ENCODE measurements around the gene CRYM. TPM values are rescaled to one million over a fixed set of nuclear protein-coding genes. Genes with fewer than 3 reads are reported as not detected.

CRYM gene
- total RNA-seq, 1 donor from 2014 or later = 3.7 TPM

DNA sequence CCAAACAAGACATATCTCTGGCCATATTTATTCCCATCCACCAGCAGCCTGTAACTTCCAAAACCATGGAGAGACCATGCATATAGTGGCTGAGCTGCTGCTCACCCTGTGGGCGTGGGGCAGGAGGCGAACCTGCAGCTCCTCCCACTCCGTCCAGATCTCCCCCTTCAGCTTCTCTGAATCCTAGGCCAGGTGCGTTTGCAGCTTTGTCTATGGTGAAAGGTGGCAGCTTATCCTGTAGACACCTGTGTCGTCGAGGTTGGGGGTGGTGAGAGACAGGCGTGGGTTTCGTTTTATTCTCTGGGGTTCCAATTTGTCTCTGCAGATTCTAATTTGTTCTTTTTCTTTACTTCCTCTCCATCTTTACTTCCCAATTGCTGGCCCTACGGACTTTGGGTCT is 54.3 kb downstream of the CRYM start:
- Mint-ChIP-seq H3K4me3 (ENCODE audit: unreplicated experiment) (no peak overlapping the region), H3K9me3 (ENCODE audit: unreplicated experiment) (no peaks in the 10 kb centered on the region), H3K4me1 (ENCODE audit: unreplicated experiment) (peaks cover 25% of the 10 kb centered on the region), H3K27ac (ENCODE audit: unreplicated experiment) (no peak overlapping the region), H3K36me3 (ENCODE audit: low read depth, unreplicated experiment) (no peaks in the 10 kb centered on the region), H3K27me3 (ENCODE audit: unreplicated experiment) (peaks cover 6% of the 10 kb centered on the region)
- no peak for TF ChIP-seq CTCF (IDR thresholded peaks at IDR 0.05; ENCODE audit: unreplicated experiment)
- DNase-seq (ENCODE audit: low spot score) = no peak

DNA sequence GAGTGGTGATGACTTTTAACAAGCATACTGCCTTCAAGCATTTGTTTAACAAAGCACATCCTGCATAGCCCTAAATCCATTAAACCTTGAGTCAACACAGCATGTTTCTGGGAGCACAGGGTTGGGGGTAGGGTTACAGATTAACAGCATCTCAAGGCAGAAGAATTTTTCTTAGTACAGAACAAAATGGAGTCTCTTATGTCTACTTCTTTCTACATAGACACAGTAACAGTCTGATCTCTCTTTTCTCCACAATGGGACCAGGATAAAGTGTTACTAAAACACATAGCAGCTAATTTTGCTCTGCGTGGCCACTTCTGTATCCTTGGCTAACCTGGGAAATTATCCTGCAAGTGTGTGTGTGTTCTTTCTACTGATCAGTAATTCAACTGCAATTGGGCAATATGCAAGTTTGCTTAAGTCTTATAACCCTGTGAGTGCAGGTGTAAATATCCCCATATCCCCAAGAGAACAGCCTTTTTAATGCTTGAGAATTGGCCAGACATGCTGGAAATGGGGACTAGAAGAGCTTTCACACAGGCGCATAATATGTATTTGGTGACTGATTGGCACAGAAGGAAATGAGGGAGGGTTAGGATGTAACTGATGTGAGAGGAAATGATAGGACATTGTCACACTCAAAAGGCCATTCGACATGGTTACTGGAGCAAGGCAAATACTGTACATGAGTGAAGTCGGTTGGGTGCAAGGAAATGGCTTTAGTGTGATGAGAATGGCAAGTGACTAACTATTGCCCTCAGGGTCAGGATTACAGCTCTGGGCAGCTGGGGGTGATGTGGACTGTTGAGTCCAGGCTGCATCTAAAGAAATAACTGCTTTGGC is 55.4 kb downstream of the CRYM start:
- Mint-ChIP-seq H3K4me1 (ENCODE audit: unreplicated experiment) (peaks cover 22% of the 10 kb centered on the region), H3K36me3 (ENCODE audit: low read depth, unreplicated experiment) (no peaks in the 10 kb centered on the region), H3K27me3 (ENCODE audit: unreplicated experiment) (peaks cover 6% of the 10 kb centered on the region), H3K27ac (ENCODE audit: unreplicated experiment) (no peak overlapping the region), H3K9me3 (ENCODE audit: unreplicated experiment) (no peaks in the 10 kb centered on the region), H3K4me3 (ENCODE audit: unreplicated experiment) (no peak overlapping the region)
- no peak for DNase-seq (ENCODE audit: low spot score)
- no peak for TF ChIP-seq CTCF (IDR thresholded peaks at IDR 0.05; ENCODE audit: unreplicated experiment)

DNA sequence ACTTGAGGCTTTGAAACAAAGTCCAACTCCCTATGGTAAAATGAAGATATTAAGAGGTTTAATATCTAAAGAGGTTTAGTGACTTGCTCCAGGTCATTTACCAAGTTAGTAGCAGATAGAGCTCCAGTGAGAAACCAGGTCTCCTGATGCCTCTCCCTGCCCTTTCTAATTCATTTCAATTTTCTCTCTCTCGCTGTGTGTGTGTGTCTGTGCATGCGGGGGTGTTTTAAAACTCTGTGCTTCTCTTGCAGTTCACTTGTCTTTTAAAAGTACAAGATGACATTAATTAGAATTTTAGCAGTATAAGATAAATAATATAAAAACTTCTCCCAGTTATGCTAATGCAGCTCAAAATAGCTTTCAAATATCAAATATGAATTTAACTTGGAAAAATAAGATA is 58.5 kb downstream of the CRYM start:
- no peak for DNase-seq (ENCODE audit: low spot score)
- Mint-ChIP-seq H3K9me3 (ENCODE audit: unreplicated experiment) (no peaks in the 10 kb centered on the region), H3K4me3 (ENCODE audit: unreplicated experiment) (no peak overlapping the region), H3K4me1 (ENCODE audit: unreplicated experiment) (peaks cover 26% of the 10 kb centered on the region), H3K27ac (ENCODE audit: unreplicated experiment) (no peak overlapping the region), H3K36me3 (ENCODE audit: low read depth, unreplicated experiment) (no peaks in the 10 kb centered on the region), H3K27me3 (ENCODE audit: unreplicated experiment) (peaks cover 4% of the 10 kb centered on the region)
- TF ChIP-seq CTCF (IDR thresholded peaks at IDR 0.05; ENCODE audit: unreplicated experiment) = no peak

DNA sequence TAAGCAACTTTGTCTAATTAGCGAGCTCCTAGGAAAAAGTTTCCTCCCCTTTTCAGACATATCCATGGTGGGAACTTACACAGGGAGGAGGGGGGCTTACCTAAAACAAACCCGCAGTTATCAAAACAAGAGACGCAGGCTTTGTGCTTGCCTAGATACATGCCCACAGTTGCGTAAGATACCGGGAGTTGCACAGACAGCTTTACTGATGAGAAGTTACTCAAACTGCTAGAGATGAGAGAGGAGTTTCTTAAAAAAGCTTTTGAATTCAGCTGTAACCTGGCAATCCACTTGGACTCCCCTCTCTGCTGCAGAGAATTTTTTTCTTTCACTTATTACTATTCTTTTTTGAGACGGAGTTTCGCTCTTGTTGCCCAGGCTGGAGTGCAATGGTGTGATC is 59.9 kb downstream of the CRYM start:
- H3K4me1 Mint-ChIP-seq (ENCODE audit: unreplicated experiment) = peaks cover 26% of the 10 kb centered on the region
- no peak overlapping the region for H3K27ac Mint-ChIP-seq (ENCODE audit: unreplicated experiment)
- no peak for DNase-seq (ENCODE audit: low spot score)
- no peak for TF ChIP-seq CTCF (IDR thresholded peaks at IDR 0.05; ENCODE audit: unreplicated experiment)
- H3K9me3 Mint-ChIP-seq (ENCODE audit: unreplicated experiment) = no peaks in the 10 kb centered on the region
- H3K36me3 Mint-ChIP-seq (ENCODE audit: low read depth, unreplicated experiment) = no peaks in the 10 kb centered on the region
- H3K4me3 Mint-ChIP-seq (ENCODE audit: unreplicated experiment) = no peak overlapping the region
- H3K27me3 Mint-ChIP-seq (ENCODE audit: unreplicated experiment) = peaks cover 4% of the 10 kb centered on the region

GRCh38 chr16:21217121-21217520 is 61.0 kb downstream of the CRYM start:
- Mint-ChIP-seq H3K27me3 (ENCODE audit: unreplicated experiment) (peaks cover 2% of the 10 kb centered on the region), H3K4me3 (ENCODE audit: unreplicated experiment) (no peak overlapping the region), H3K27ac (ENCODE audit: unreplicated experiment) (no peak overlapping the region), H3K4me1 (ENCODE audit: unreplicated experiment) (peaks cover 17% of the 10 kb centered on the region), H3K9me3 (ENCODE audit: unreplicated experiment) (no peaks in the 10 kb centered on the region), H3K36me3 (ENCODE audit: low read depth, unreplicated experiment) (no peaks in the 10 kb centered on the region)
- no peak for TF ChIP-seq CTCF (IDR thresholded peaks at IDR 0.05; ENCODE audit: unreplicated experiment)
- no peak for DNase-seq (ENCODE audit: low spot score)
